Peyer's patch (tissue), 4 donors: ENCODE results near the gene ZWILCH.
"Not testable (repeated sequence)": the region's sequence is repeated elsewhere in the genome, so short reads cannot be mapped to it uniquely, and the experiment has no call there.

ENCODE experiments used
- CTCF ChIP-seq, 6 experiments: fragments of 450-650 bp in 4 of 6; fragments of 200-600 bp in 2 of 6; sonication (generic) in 1 of 6; IDR thresholded peaks; one replicate each; pipeline ENCODE4 v1.5.1; 2017 to 2019; ENCODE audit warnings: antibody characterized with exemption in 6 of 6, mild to moderate bottlenecking in 3 of 6, moderate library complexity in 1 of 6
- POLR2A ChIP-seq, 2 donors: fragments of 450-650 bp; IDR thresholded peaks; one replicate each; pipeline ENCODE4 v1.5.1; 2017; ENCODE audit warnings: antibody characterized with exemption in 2 of 2, mild to moderate bottlenecking in 2 of 2, moderate library complexity in 2 of 2

- TF ChIP-seq CTCF, POLR2A (IDR thresholded peaks at IDR 0.05): not testable (repeated sequence)
Observed at GRCh38 chr15:66503041-66503648, 2.0 kb upstream of the ZWILCH start.
